Uterine smooth muscle cell (primary cell): Measurements from ENCODE around the gene MBLAC2. TPM values are rescaled to one million over a fixed set of nuclear protein-coding genes. Genes with fewer than 3 reads are reported as not detected.

Experiments
- total RNA-seq: library from RNA; depleted of rRNA; stranded (reverse); fragments of >200 nt; gene quantifications from 2 replicates; pipeline ENCODE4 v1.2.3, GENCODE V29; 2014

Gene MBLAC2
- 4.6 TPM in 2 replicates for total RNA-seq

GRCh38 chr5:90474235-90475107 is at the start of gene MBLAC2, which contains the start of gene POLR3G:
MBLAC2 (minus strand) TSS chr5:90474771; CDS start chr5:90474292, 479 bp downstream.
POLR3G (plus strand) TSS chr5:90474864; CDS start chr5:90485568, 10,704 bp downstream.

GRCh38 chr5:90409318-90410177 is 65.0 kb downstream of the MBLAC2 start, which contains the start of gene CETN3:
CETN3 (minus strand) TSS chr5:90409756; CDS start chr5:90409661, 95 bp downstream.

Other genes with a start within 250 kb of the MBLAC2 start
- 19.9 and 21.2 TPM in 2 replicates for gene CETN3, start 65.0 kb downstream of the MBLAC2 start, total RNA-seq
- 20.0 and 40.8 TPM in 2 replicates for gene POLR3G, start 93 bp upstream of the MBLAC2 start, total RNA-seq
- gene LYSMD3, start 54.8 kb upstream of the MBLAC2 start, total RNA-seq: 24.6 and 31.5 TPM in 2 replicates
- gene ADGRV1, start 84.0 kb upstream of the MBLAC2 start, total RNA-seq: 0.25 and 0.33 TPM in 2 replicates